MG63 (cell line): Measurements from ENCODE around the gene LHCGR. TPM values are rescaled to one million over a fixed set of nuclear protein-coding genes. Genes with fewer than 3 reads are reported as not detected.

ENCODE experiments used
- DNase-seq: peaks from one replicate; pipeline ENCODE4 v3.0.0-alpha.2; 2020
- H3K27me3 ChIP-seq: fragments of 250-450 bp; sonication (Bioruptor Pico); 2 replicates; pipeline ENCODE4 v1.5.1; 2020; ENCODE audit warnings: mild to moderate bottlenecking, moderate library complexity
- H3K36me3 ChIP-seq: fragments of 250-450 bp; sonication (Bioruptor Pico); 2 replicates; pipeline ENCODE4 v1.5.1; 2020; ENCODE audit warnings: mild to moderate bottlenecking, moderate library complexity
- H3K4me3 ChIP-seq: fragments of 250-450 bp; sonication (Bioruptor Pico); 2 replicates; pipeline ENCODE4 v1.5.1; 2020; ENCODE audit warnings: mild to moderate bottlenecking, moderate library complexity
- H3K9me3 ChIP-seq: fragments of 250-450 bp; sonication (Bioruptor Pico); 2 replicates; pipeline ENCODE4 v1.5.1; 2020; ENCODE audit warnings: mild to moderate bottlenecking, moderate library complexity
- total RNA-seq: library from RNA; depleted of rRNA; stranded (reverse); fragments of >200 nt; shearing (Covaris generic); gene quantifications from 2 replicates; pipeline ENCODE4 v1.2.3, GENCODE V29; 2014; ENCODE audit warnings: low replicate concordance; rRNA removed

The LHCGR gene
- total RNA-seq, 1 experiment from 2014 or later: not detected

DNA sequence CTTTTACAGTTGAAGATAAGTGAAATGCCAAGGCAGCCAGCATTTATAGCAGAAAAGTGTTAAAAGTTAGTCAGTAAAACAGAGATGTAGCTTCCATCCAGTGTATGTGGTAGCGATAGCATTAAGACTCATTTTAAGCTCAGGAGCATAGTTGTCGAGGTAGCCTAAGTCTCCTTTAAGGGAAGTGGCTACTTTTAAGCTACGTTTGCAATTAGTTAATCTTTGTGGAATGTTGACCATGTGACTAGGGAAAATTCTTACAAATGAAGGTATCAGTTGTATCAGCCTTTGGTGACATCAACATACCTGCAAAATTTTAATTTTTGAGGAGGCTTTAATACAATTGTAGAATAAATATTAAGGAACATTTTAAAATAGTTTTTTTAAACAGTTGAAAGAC lies 61.9 kb downstream of the LHCGR start:
- Histone ChIP-seq H3K27me3 (no peaks in the 10 kb centered on the region), H3K9me3 (no peaks in the 10 kb centered on the region), H3K4me3 (no peak overlapping the region), H3K36me3 (no peaks in the 10 kb centered on the region)
- DNase-seq: no peak

DNA sequence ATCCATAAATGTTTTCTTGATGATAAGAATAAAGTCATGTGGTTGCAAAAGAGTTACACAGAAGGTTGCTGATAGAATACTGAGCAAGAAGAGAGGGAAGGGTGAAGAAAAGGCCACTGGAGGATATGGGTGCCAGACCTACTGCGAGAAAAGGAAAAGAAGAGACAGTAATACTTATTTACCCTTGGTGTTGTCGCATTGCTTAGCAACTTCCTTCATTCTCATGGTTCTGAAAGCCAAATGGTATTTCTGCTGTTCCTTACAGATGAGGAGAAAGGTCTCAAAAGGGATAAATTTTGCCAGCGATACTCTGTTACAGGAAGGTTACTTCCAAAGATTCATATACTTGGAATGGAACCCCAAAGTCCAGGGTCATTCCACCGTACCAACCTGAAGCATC lies 62.5 kb downstream of the LHCGR start:
- no peaks in the 10 kb centered on the region for H3K9me3 ChIP-seq
- H3K27me3 ChIP-seq: no peaks in the 10 kb centered on the region
- no peak for DNase-seq
- H3K4me3 ChIP-seq: no peak overlapping the region
- H3K36me3 ChIP-seq: no peaks in the 10 kb centered on the region

DNA sequence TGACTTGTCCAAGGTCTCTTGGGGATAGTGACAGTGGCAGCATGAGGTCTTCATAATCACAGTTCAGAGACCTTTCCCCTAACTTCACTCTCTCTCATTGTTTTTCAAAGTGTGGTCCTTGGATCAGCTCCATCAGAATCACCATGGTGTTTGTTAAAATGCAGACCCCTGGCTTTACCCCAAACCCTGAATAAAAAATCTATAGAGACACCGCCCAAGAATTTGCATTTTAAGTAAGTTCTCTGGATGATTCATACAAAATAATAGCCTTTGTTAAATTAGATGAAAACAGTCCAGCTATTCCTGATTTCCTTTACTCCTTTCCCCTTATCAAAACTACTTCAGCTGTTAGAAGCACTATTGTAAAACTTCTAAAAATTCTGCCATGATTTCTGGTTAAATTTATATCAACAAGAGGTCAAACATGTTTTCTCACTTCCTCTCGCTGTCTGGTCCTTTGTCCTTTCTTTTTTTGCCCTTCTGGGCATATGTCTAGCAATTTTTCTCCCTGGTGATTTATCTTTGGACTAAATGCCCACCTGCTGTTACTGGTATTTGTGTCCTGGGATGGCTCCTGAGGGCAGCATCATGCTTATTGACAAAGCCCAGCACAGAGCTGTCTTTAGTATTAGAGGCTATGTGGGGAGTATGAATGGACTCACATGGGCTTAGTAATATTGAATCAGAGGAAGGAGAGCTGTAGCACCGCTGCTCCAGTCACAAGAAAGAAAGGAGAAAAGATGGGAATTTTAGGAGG lies 63.4 kb downstream of the LHCGR start:
- Histone ChIP-seq H3K27me3 (no peaks in the 10 kb centered on the region), H3K36me3 (no peaks in the 10 kb centered on the region), H3K9me3 (no peaks in the 10 kb centered on the region), H3K4me3 (no peak overlapping the region)
- no peak for DNase-seq

DNA sequence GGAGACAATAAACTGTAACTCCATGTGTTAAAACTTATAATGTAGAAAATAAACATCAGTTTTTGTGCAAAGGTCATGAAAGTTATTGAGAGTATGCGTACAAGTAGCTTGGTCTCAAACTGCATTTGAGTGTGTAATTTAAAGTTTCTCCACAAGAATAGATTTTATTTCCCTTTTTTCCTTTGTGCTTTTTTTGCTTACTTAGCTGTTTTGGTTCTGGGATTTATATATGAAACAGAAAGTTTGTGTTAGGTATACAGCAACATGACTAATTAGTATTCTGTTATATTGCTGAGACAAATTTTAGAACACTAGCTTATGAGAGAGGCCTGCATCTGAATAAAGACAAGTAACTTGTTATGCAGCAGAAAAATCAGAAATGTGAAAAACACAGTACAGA lies 70.4 kb downstream of the LHCGR start:
- H3K4me3 ChIP-seq: no peak overlapping the region
- H3K36me3 ChIP-seq: no peaks in the 10 kb centered on the region
- no peaks in the 10 kb centered on the region for H3K9me3 ChIP-seq
- DNase-seq: no peak
- 0 out of 2 replicates have a peak, but pooled peaks cover 2% of the 10 kb centered on the region for H3K27me3 ChIP-seq

DNA sequence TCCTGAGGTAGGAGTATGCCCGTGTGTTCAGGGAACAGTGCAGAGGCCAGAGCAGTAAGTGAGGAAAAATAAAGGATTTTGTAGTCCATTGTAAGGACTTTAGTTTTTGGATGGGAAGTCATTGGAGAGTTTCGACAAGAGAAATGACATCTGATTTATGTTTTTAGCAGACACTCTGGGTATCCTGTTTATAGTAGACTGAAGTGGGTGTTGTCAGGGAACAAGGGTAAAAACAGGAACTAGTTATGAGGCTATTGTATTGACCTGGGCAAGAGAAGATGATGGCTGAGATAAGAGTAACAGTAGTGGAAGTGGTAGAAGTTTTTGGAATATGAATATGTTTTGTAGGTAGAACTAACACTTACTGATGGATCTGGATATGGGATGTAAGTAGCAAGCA lies 78.1 kb downstream of the LHCGR start:
- Histone ChIP-seq H3K36me3 (no peaks in the 10 kb centered on the region), H3K9me3 (no peaks in the 10 kb centered on the region), H3K27me3 (no peaks in the 10 kb centered on the region), H3K4me3 (no peak overlapping the region)
- no peak for DNase-seq

DNA sequence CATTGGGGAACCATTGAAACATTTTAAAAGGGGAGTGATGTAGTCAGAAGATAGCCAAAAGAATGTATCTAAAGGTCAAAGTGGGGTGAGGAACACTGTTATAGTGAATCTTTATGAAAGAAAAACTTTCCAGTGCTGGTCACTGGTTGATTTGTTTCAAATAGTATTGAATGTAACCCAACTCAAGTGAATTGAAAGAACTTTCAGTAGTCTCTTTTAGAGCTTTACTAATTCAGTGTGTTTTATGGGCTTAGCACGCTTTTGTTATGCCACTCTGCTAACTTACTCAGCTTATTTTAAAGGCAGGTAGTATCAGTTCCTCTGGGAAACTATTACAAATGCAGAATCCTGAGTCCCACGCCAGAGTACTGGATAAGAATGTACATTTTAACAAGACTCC lies 80.6 kb downstream of the LHCGR start:
- Histone ChIP-seq H3K36me3 (no peaks in the 10 kb centered on the region), H3K9me3 (no peaks in the 10 kb centered on the region), H3K4me3 (no peak overlapping the region), H3K27me3 (no peaks in the 10 kb centered on the region)
- DNase-seq: no peak

DNA sequence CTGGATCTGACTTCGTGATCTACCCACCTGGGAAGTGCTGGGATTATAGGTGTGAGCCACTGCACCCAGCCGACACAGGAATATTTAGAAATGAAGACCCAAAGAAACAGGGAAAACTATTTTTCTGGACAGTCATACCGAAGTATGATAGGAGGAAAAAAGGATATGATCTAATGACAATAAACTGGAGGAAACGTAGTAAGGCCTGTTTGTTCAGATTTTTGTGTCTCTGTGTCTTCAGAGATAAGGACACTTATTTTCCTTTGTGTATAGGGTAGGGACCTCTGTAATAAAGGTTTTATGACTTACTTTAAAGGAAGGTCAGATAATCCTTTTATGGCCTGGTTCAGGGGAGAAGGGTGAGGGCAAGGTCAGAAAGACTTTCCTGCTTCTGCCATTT lies 81.9 kb downstream of the LHCGR start:
- H3K4me3 ChIP-seq: no peak overlapping the region
- DNase-seq: no peak
- H3K9me3 ChIP-seq: no peaks in the 10 kb centered on the region
- H3K27me3 ChIP-seq: no peaks in the 10 kb centered on the region
- no peaks in the 10 kb centered on the region for H3K36me3 ChIP-seq

DNA sequence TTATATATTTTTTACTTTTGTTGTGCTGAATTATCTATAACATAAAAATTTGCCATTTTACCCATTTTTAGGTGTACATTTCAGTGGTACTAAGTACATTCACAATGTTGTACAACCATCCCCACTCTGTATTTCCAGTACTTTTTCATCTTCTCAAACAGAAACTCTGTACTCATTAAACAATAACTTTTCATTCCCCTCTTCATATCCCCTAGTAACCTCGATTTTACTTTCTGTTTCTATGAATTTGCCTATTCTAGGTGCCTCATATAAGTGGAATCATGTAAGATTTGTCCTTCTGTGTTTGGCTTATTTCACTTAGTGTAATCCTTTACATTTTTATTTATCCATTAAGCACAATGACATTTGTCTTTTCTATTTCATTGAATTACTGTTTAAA lies 86.5 kb downstream of the LHCGR start:
- Histone ChIP-seq H3K27me3 (no peaks in the 10 kb centered on the region), H3K9me3 (no peaks in the 10 kb centered on the region), H3K4me3 (no peak overlapping the region), H3K36me3 (no peaks in the 10 kb centered on the region)
- no peak for DNase-seq

DNA sequence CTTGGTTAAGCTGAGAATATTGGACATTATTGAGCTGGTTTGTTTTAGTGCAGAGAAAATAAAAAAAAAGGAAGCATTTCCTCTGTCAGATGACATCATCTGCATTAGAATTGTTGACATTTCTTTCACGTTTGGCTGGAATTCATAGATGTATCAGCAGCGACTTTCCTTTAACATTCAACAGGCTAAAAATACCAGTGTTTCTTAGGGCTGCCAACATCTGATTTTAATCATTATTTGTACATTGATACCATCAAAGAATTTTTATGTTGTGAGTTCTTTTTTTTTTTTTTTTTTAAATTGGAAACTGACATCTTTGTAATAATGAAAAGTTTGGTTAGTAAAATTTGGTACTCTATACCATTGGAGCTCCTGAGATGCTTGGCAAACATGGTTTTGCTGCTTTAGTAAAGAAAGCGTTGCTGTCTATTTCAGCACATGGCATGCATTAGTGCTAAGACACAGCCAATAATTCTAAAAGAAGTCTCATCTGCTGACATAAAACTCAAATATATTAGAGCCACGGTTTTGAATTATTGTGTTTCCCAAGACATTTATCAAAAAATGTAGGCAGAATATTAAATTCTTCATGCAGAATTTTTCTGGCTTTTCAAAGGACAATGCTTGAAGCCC lies 104.2 kb downstream of the LHCGR start:
- no peaks in the 10 kb centered on the region for H3K27me3 ChIP-seq
- no peak overlapping the region for H3K4me3 ChIP-seq
- H3K9me3 ChIP-seq: no peaks in the 10 kb centered on the region
- no peaks in the 10 kb centered on the region for H3K36me3 ChIP-seq
- no peak for DNase-seq

DNA sequence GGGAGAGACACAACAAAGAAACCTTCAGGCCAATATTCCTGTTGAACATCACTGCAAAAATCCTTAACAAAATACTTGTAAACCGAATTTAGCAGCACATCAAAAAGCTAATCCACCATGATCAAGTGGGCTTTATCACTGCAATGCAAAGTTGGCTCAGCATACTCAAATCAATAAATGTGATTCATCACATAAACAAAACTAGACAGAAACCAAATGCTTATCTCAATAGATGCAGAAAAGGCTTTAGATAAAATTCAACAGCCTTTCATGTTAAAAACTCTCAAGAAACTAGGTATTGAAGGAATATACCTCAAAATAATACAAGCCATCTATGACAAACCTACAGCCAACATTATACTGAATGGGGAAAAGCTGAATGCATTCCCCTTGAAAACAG lies 117.3 kb downstream of the LHCGR start:
- DNase-seq: no peak
- H3K9me3 ChIP-seq: no peaks in the 10 kb centered on the region
- no peaks in the 10 kb centered on the region for H3K36me3 ChIP-seq
- H3K4me3 ChIP-seq: no peak overlapping the region
- H3K27me3 ChIP-seq: no peaks in the 10 kb centered on the region

Other genes starting within 250 kb of the LHCGR start
- 1.7 and 2.2 TPM in 2 replicates for gene STON1, start 225.6 kb downstream of the LHCGR start, total RNA-seq
- gene GTF2A1L, start 137.9 kb downstream of the LHCGR start, total RNA-seq: not detected in 2 replicates